Body of pancreas (tissue), 4 donors: ENCODE data around the gene FCRLB.

Experiments
- CTCF ChIP-seq, 7 experiments: fragments of 450-650 bp in 4 of 7; fragments of 200-600 bp in 3 of 7; sonication (generic) in 3 of 7; IDR thresholded peaks; one replicate each; pipeline ENCODE4 v1.5.1; 2016 to 2019; ENCODE audit warnings: antibody characterized with exemption in 7 of 7
- POLR2A ChIP-seq, 3 donors: fragments of 450-650 bp; IDR thresholded peaks; one replicate each; pipeline ENCODE4 v1.6.1; 2016; ENCODE audit warnings: antibody characterized with exemption in 3 of 3, mild to moderate bottlenecking in 2 of 3

GRCh38 chr1:161737625-161738024 is 16.3 kb downstream of the FCRLB start:
- no peak for TF ChIP-seq POLR2A (IDR thresholded peaks at IDR 0.05)
- no peak for TF ChIP-seq CTCF (IDR thresholded peaks at IDR 0.05)
